ENCODE data around the gene SAG. TPM values are rescaled to one million over a fixed set of nuclear protein-coding genes. Genes with fewer than 3 reads are reported as not detected.

The SAG gene
- total and polyA plus RNA-seq, 9 of the 15 experiments (the other 6 are each of a cell fraction or from before 2014, with no cell fraction given), result 0.04 to 0.64 (median 0.31) TPM; not detected in 5

- in situ Hi-C loops (cut with MboI) (no loop called here), intact Hi-C loops (cut with micrococcal nuclease) (no loop called here)
- BruUV-seq (replicated peaks), result no TSS peak
- Histone ChIP-seq H3K4me1 (replicated peaks in 1 of 2; ENCODE audit: control insufficient read depth in 2 of 2, insufficient read depth in 2 of 2, low read length in 2 of 2) (no peaks in the 10 kb centered on the region; a peak in 1 of 5 replicates), H3K9ac (ENCODE audit: insufficient read depth in 1 of 2, low read depth in 2 of 2, low read length in 2 of 2) (no peak overlapping the region), H2AFZ (ENCODE audit: low read depth, low read length) (no peak overlapping the region), H3K79me2 (ENCODE audit: control insufficient read depth, insufficient read depth, low read length) (no peaks in the 10 kb centered on the region), H3K4me3 (no peak overlapping the region), H3K27ac (ENCODE audit: extremely low read depth, low read depth, low read length) (no peak overlapping the region), H3K9me3 (replicated peaks; ENCODE audit: control insufficient read depth, insufficient read depth, low read depth, low read length) (no peaks in the 10 kb centered on the region), H3K9me1 (ENCODE audit: control insufficient read depth, insufficient read depth, low read length) (no peaks in the 10 kb centered on the region), H3K4me2 (ENCODE audit: insufficient read depth, low read length) (no peak overlapping the region), H3K36me3 (ENCODE audit: control insufficient read depth, insufficient read depth, low read length) (peaks cover 7% of the 10 kb centered on the region; the same call in 1 of the 3 replicates), H4K20me1 (replicated peaks; ENCODE audit: control insufficient read depth, insufficient read depth, low read length) (no peaks in the 10 kb centered on the region), H3K27me3 (ENCODE audit: control insufficient read depth in 2 of 2, insufficient read depth in 2 of 2, low read length in 2 of 2) (no peaks in the 10 kb centered on the region)
- ATAC-seq (no peak), DNase-seq (ENCODE audit: extremely low read depth in 1 of 4, low spot score in 3 of 4) (no peak), FAIRE-seq (no peak)
- 20% methylated on average over 4 of the region's 4 CpGs for WGBS (ENCODE audit: insufficient coverage, low coverage, missing lambda C conversion rate)
- TF ChIP-seq SAP30 (IDR thresholded peaks at IDR 0.05; ENCODE audit: borderline replicate concordance, insufficient read depth, low read depth, low read length, poor library complexity, severe bottlenecking) (no peak), ETV1 (tag; conservative IDR thresholded peaks at IDR 0.05; ENCODE audit: low read depth) (no peak), CTBP1 (IDR thresholded peaks at IDR 0.05; ENCODE audit: borderline replicate concordance) (no peak), HNRNPUL1 (IDR thresholded peaks at IDR 0.05; ENCODE audit: low read length) (no peak), TEAD1 (CRISPR knock-in tag; IDR thresholded peaks at IDR 0.05) (no peak), CCAR2 (IDR thresholded peaks at IDR 0.05; ENCODE audit: low read depth, low read length) (no peak), ZNF445 (CRISPR knock-in tag; IDR thresholded peaks at IDR 0.05; ENCODE audit: low read depth) (no peak), PTRF (tag; IDR thresholded peaks at IDR 0.05) (no peak), ETV5 (CRISPR knock-in tag; IDR thresholded peaks at IDR 0.05; ENCODE audit: low read depth) (no peak)
- TF ChIP-seq, protein P1, sequence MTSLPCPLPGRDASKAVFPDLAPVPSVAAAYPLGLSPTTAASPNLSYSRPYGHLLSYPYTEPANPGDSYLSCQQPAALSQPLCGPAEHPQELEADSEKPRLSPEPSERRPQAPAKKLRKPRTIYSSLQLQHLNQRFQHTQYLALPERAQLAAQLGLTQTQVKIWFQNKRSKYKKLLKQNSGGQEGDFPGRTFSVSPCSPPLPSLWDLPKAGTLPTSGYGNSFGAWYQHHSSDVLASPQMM (CRISPR knock-in tag; IDR thresholded peaks at IDR 0.05), result no peak
- TF ChIP-seq, protein P2, sequence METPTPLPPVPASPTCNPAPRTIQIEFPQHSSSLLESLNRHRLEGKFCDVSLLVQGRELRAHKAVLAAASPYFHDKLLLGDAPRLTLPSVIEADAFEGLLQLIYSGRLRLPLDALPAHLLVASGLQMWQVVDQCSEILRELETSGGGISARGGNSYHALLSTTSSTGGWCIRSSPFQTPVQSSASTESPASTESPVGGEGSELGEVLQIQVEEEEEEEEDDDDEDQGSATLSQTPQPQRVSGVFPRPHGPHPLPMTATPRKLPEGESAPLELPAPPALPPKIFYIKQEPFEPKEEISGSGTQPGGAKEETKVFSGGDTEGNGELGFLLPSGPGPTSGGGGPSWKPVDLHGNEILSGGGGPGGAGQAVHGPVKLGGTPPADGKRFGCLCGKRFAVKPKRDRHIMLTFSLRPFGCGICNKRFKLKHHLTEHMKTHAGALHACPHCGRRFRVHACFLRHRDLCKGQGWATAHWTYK (CRISPR knock-in tag; IDR thresholded peaks at IDR 0.05), result no peak
- TF ChIP-seq, protein P3, sequence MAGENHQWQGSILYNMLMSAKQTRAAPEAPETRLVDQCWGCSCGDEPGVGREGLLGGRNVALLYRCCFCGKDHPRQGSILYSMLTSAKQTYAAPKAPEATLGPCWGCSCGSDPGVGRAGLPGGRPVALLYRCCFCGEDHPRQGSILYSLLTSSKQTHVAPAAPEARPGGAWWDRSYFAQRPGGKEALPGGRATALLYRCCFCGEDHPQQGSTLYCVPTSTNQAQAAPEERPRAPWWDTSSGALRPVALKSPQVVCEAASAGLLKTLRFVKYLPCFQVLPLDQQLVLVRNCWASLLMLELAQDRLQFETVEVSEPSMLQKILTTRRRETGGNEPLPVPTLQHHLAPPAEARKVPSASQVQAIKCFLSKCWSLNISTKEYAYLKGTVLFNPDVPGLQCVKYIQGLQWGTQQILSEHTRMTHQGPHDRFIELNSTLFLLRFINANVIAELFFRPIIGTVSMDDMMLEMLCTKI (IDR thresholded peaks at IDR 0.05; ENCODE audit: partially characterized antibody), result no peak
- ChIA-PET POLR2A (no interaction called here), CTCF (ENCODE audit: low intra/inter-chr PET ratio) (no interaction called here)
Measured at GRCh38 chr2:233300401-233300800, 7.2 kb upstream of the SAG start.
